Activated CD8-positive, alpha-beta T cell treated with anti-CD3 and anti-CD28 coated beads for 36 hours (primary cell): Measurements from ENCODE around the gene UBB. TPM values are rescaled to one million over a fixed set of nuclear protein-coding genes. Genes with fewer than 3 reads are reported as not detected.

Source experiments
- ATAC-seq: fragments of 200-7000 bp; cut with Tn5 transposase; one replicate; pipeline ENCODE4 v1.10.0; 2021; ENCODE audit warnings: mild to moderate bottlenecking, moderate library complexity
- CTCF ChIA-PET: fragments of 350-600 bp; sonication (Branson Sonifier 250); formaldehyde crosslinking; loops from one replicate; lab custom pipeline; 2021; ENCODE audit warnings: antibody characterized with exemption; lab: Charles Lee
- POLR2A ChIA-PET: fragments of 350-600 bp; sonication (Branson Sonifier 250); formaldehyde crosslinking; loops from one replicate; lab custom pipeline; 2021; ENCODE audit warnings: antibody characterized with exemption; lab: Charles Lee
- DNase-seq: peaks from one replicate; pipeline ENCODE4 v3.0.0-alpha.2; 2020
- H3K27ac Mint-ChIP-seq: one replicate; pipeline ENCODE4 v1.8.0; 2021; ENCODE audit warnings: mild to moderate bottlenecking, mixed read lengths
- H3K27me3 Mint-ChIP-seq: one replicate; pipeline ENCODE4 v1.8.0; 2021; ENCODE audit warnings: mixed read lengths
- H3K36me3 Mint-ChIP-seq: one replicate; pipeline ENCODE4 v1.8.0; 2021; ENCODE audit warnings: low read depth, mixed read lengths
- H3K4me1 Mint-ChIP-seq: one replicate; pipeline ENCODE4 v1.8.0; 2021; ENCODE audit warnings: low read depth, mixed read lengths
- H3K4me3 Mint-ChIP-seq: one replicate; pipeline ENCODE4 v1.8.0; 2021; ENCODE audit warnings: mild to moderate bottlenecking, moderate library complexity, mixed read lengths
- H3K9me3 Mint-ChIP-seq: one replicate; pipeline ENCODE4 v1.8.0; 2021; ENCODE audit warnings: mixed read lengths
- CTCF ChIP-seq: fragments of 200-600 bp; IDR thresholded peaks from one replicate; pipeline ENCODE4 v1.8.0; 2022; ENCODE audit warnings: antibody characterized with exemption, mild to moderate bottlenecking
- intact Hi-C: fragments of 100-400 bp; cut with micrococcal nuclease; formaldehyde crosslinking; loops from one replicate; pipeline ENCODE4 v1.10.0; 2022
- total RNA-seq, 2 experiments: library from RNA; stranded (reverse); gene quantifications; one replicate each; pipeline ENCODE4 v1.2.3, GENCODE V29; 2021

UBB gene
- total RNA-seq, 2 experiments from 2014 or later: 1,334 to 1,337 TPM

GRCh38 chr17:16353317-16354174, 27.3 kb upstream of the UBB start, which contains the start of gene CENPV:
Gene CENPV (minus strand): TSS chr17:16353469. CDS start chr17:16353436, 33 bp downstream.
- ATAC-seq (peak; percentile 82), DNase-seq (peak; percentile 66)
- peaks cover 18% of the 10 kb centered on the region for H3K4me1 Mint-ChIP-seq
- no peaks in the 10 kb centered on the region for H3K27me3 Mint-ChIP-seq
- TF ChIP-seq CTCF: peak; percentile 9
- ChIA-PET POLR2A (interaction anchor here (0.6 to 4.6 kb wide), 19 partner anchors 9 to 1788 kb away, joined by 3 to 45 read pairs (median 4); partner anchors contain the start of genes NCOR1, PIGL, TRPV2 and UBB), CTCF (interaction anchor here (0.8 to 8.3 kb wide), 11 partner anchors 10 to 168 kb away, joined by 3 to 69 read pairs (median 4); partner anchors contain the start of gene TRPV2)
- H3K36me3 Mint-ChIP-seq: peaks cover 23% of the 10 kb centered on the region
- intact Hi-C loops: loop anchor here (5.0 to 10.0 kb wide), 2 partner anchors 64 to 69 kb away; partner anchors contain the start of gene TRPV2
- H3K9me3 Mint-ChIP-seq: no peaks in the 10 kb centered on the region
- H3K4me3 Mint-ChIP-seq: peak within 1 kb of the TSS; percentile 97
- H3K27ac Mint-ChIP-seq: peak within 1 kb of the TSS; percentile 93

GRCh38 chr17:16354585-16354984, 26.3 kb upstream of the UBB start:
- CTCF ChIA-PET: interaction anchor here (3.8 to 8.3 kb wide), 2 partner anchors 9 to 167 kb away, joined by 13 to 69 read pairs; no protein-coding TSS in a partner anchor
- H3K4me1 Mint-ChIP-seq: peaks cover 15% of the 10 kb centered on the region
- ATAC-seq (no peak), DNase-seq (no peak)
- H3K9me3 Mint-ChIP-seq: no peaks in the 10 kb centered on the region
- no peaks in the 10 kb centered on the region for H3K27me3 Mint-ChIP-seq
- TF ChIP-seq CTCF: no peak
- no peak overlapping the region for H3K27ac Mint-ChIP-seq
- POLR2A ChIA-PET: interaction anchor here (1.4 kb wide), 1 partner anchor 26 kb away, joined by 3 read pairs; the partner anchor contains the start of gene UBB
- peaks cover 15% of the 10 kb centered on the region for H3K36me3 Mint-ChIP-seq
- intact Hi-C loops: loop anchor here (5.0 to 10.0 kb wide), 2 partner anchors 63 to 70 kb away; partner anchors contain the start of gene TRPV2
- peak overlapping the region; percentile 74 for H3K4me3 Mint-ChIP-seq

GRCh38 chr17:16358394-16358793, 22.5 kb upstream of the UBB start:
- H3K9me3 Mint-ChIP-seq: no peaks in the 10 kb centered on the region
- ATAC-seq: no peak
- H3K36me3 Mint-ChIP-seq: no peaks in the 10 kb centered on the region
- H3K27me3 Mint-ChIP-seq: no peaks in the 10 kb centered on the region
- H3K4me3 Mint-ChIP-seq: no peak overlapping the region
- POLR2A ChIA-PET: no interaction called here
- peaks cover 11% of the 10 kb centered on the region for H3K4me1 Mint-ChIP-seq
- no peak overlapping the region for H3K27ac Mint-ChIP-seq
- no peak for DNase-seq
- intact Hi-C loops: loop anchor here (10.0 kb wide), 1 partner anchor 74 kb away; no protein-coding TSS in a partner anchor
- CTCF ChIA-PET: no interaction called here
- TF ChIP-seq CTCF: no peak

GRCh38 chr17:16361874-16362273, 19.0 kb upstream of the UBB start:
- ChIA-PET POLR2A (no interaction called here), CTCF (interaction anchor here (1.1 to 7.9 kb wide), 5 partner anchors 10 to 162 kb away, joined by 3 to 98 read pairs (median 69); partner anchors contain the start of genes CENPV and TRPV2)
- TF ChIP-seq CTCF: no peak
- Mint-ChIP-seq H3K27ac (no peak overlapping the region), H3K4me3 (no peak overlapping the region), H3K9me3 (no peaks in the 10 kb centered on the region), H3K27me3 (no peaks in the 10 kb centered on the region), H3K4me1 (peaks cover 8% of the 10 kb centered on the region), H3K36me3 (no peaks in the 10 kb centered on the region)
- DNase-seq (peak; percentile 32), ATAC-seq (peak; percentile 6)
- intact Hi-C loops: no loop called here
